GM18858 (cell line): ENCODE data around the gene SNAP47.

Experiments used
- ATAC-seq: cut with Tn5 transposase; IDR thresholded peaks from one replicate; pipeline ENCODE4 v1.9.1; 2021; ENCODE audit not compliant: unreplicated experiment

The SNAP47 gene

DNA sequence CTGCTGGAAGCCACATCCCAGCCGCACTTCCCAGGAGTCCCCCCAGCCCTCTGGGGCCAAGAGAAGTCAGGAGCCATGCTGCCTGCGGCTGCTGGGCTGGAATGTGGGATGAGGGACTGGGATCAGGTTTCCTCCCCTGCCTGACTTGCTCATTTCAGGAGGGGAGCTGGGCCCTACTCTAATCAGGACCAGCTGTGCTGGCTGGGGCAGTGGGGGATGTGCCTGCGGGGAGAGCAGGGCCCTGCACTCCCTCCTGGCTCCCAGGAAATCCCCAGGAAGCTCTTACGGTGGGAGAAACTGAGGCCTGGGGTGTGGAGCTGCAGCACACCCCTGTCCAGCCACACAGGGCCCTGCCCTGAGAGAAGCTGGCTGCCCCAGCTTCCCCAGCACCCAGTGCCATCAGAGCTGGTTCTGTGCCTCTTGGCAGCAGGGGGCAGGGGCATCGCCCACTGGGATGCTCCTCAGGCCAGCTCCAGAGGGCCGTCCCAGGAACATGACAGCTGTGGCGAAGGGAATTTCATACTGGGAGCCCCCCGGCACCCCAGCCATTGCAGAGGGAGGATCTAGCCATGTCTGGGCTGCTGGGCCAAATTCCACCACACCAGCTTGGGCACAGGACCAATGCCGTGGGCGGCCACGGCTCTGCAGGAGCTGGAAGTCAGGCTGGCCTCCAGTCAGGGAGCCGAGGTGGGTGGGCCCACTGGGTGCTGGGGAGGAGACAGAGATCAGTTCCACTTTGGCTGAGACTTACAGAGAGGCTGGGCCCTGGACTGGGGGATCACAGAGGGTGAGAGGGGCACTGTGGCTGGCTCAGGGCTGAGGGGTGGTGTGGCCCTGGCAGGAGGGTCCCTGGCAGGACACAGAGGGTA, 58.9 kb downstream of the SNAP47 start:
- ATAC-seq: no peak

DNA sequence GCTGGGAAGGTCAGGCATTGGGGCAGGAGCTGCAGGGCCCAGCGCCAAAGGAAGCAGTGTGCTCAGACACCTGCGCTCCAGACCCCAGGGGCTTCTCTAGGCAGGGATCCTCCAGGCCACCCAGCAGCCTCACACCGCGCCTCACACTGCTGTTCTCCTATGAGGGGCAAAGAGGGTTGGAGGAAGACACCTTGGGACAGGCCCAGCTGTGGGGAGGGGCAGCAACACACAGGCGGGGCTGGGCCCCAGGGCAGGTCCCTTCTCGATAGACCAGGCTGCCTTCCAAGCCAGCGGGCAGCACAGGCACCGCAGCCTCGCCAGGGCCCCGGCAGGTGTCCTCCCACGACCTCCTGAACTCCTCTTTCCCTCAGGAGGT, 59.6 kb downstream of the SNAP47 start:
- no peak for ATAC-seq

- ATAC-seq: no peak
These were observed 60.5 kb downstream of the SNAP47 start for GRCh38 chr1:227795732-227796131.

GRCh38 chr1:227796359-227796915, 61.2 kb downstream of the SNAP47 start:
- ATAC-seq: no peak

DNA sequence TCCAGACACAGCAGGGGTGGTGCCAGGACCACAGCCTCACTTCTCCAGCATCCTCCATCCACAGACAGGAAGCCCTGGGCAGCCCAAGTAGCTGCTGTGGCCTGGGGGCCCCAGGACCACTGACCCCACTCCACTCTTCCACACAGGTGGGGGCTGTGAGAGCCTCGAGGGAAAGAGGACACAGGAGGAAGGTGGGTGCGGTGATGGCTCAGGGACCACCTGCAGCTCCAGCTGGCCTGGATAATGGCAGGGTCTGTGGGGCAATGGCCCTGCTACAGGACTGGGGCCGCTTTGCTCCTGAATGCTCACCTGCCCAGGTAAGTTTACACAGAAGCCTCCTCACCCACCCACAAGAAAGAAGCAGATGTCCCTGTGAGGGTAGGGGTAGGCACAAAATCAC, 61.9 kb downstream of the SNAP47 start:
- no peak for ATAC-seq

- no peak for ATAC-seq
These were observed 62.4 kb downstream of the SNAP47 start for GRCh38 chr1:227797625-227798024.

GRCh38 chr1:227798078-227798802, 63.0 kb downstream of the SNAP47 start:
- ATAC-seq: no peak

DNA sequence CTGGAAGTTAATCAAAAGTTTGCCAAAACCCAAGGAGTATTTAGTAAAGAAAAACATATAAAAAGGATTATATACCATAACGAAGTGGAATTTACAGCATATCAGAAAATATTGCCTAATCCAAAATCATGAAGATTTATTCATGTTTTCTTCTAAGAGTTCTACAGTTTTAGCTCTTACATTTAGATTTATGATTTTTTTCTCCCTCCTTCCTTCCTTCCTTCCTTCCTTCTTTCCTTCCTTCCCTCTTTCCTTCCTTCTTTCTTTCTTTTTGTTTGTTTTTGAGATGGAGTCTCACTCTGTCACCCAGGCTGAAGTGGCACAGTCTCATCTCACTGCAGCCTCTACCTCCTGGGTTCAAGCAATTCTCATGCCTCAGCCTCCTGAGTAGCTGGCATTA, 64.5 kb downstream of the SNAP47 start:
- no peak for ATAC-seq

- no peak for ATAC-seq
These were observed 68.7 kb downstream of the SNAP47 start for GRCh38 chr1:227803933-227804332.

DNA sequence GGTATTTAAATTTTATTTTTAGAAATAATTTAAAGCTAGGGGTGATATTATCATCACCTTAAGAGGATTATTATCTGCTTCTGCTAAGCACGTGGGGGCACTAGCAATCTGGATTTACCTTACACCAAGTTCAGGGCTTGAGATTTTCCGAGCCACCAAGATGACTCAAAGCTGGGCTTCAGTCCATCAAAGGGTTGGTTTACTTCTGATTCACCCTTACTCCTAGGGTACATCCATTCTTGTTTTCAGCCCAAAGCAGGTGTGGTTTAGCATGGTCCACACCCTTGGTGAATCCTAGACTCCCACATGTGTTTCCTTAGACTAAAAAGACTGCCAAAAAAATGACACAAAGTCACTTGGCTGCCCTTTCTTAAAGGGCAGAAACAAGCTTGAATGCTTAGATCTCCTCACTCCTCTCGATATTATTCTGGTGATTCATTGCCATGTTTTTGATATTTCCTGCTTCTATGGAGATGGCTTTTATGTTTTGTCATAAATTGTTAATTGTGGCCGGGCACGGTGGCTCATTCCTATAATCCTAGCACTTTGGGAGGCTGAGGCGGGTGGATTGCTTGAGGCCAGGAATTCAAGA, 70.5 kb downstream of the SNAP47 start:
- no peak for ATAC-seq

DNA sequence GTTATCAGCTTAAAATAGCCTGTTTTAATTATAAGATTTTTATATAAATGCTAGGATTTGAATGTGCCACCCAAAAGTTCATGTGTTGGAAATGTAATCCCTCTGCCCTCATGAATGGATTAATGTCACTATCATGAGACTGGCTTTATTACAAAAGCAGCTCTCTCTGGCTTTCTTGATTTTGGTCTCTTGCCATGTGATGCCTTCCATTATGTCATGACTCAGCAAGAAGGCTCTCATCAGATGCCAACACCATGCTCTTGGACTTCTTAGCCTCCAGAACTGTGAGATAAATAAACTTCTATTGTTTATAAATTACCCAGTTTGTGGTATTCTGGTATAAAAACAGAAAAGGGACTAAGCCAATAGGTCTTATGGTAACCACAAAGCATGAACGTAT, 73.3 kb downstream of the SNAP47 start:
- no peak for ATAC-seq

- ATAC-seq: no peak
These were observed 73.8 kb downstream of the SNAP47 start for GRCh38 chr1:227809026-227809425.

GRCh38 chr1:227813962-227814361, 78.7 kb downstream of the SNAP47 start:
- no peak for ATAC-seq

GRCh38 chr1:227815468-227816409, 80.5 kb downstream of the SNAP47 start, which contains the start of gene PRSS38:
PRSS38 (plus strand) TSS chr1:227815675; CDS start chr1:227815717, 42 bp downstream.
- ATAC-seq: no peak

- ATAC-seq: no peak
These were observed 81.7 kb downstream of the SNAP47 start for GRCh38 chr1:227816750-227817446.

GRCh38 chr1:227823537-227823936, 88.3 kb downstream of the SNAP47 start:
- ATAC-seq: no peak

- ATAC-seq: no peak
These were observed 89.0 kb downstream of the SNAP47 start for GRCh38 chr1:227824204-227824603.

DNA sequence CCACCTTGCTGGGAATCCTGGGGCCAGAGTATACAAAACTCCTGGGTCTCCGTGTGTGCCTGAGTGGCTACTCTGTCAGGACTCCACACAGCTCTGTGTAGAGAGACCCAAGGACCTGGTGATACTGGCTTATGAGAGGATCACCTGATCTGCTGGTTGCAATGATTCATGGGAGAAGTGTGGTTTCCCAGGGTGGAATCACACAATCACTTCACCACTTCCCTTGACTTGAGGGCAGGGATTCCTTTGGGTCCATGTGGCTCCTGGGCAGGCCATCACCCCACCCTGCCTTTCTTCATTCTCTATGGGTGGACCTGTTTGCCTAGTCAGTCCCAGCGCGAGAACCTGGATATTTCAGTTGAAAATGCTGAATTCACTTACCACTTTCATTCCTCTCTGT, 93.6 kb downstream of the SNAP47 start:
- ATAC-seq: no peak
